A549 (cell line): ENCODE data around the gene EPB41L4B. TPM values are rescaled to one million over a fixed set of nuclear protein-coding genes. Genes with fewer than 3 reads are reported as not detected.
A peak's percentile ranks its signal among the peaks of the same experiment; 100 is the strongest.

ENCODE experiments used
- ATAC-seq, 2 experiments: fragments of 200-7000 bp in 1 of 2; fragments of >200 bp in 1 of 2; cut with Nextera tagmentation in 1 of 2; cut with Tn5 transposase in 1 of 2; 3 replicates each; pipeline versions ENCODE4 v1.8.0 to v1.9.1; 2018 to 2020; ENCODE audit warnings: mild to moderate bottlenecking in 1 of 2, moderate library complexity in 1 of 2
- CTCF ChIA-PET: fragments of 300-600 bp; sonication (Branson Sonifier 250); formaldehyde crosslinking; extraction: SDS; loops from one replicate; lab custom pipeline; 2021; ENCODE audit warnings: antibody characterized with exemption, inconsistent platforms; lab: Yijun Ruan, JAX
- POLR2A ChIA-PET: fragments of 350-600 bp; formaldehyde crosslinking; extraction: SDS; loops from one replicate; lab custom pipeline; 2021; ENCODE audit warnings: antibody characterized with exemption, inconsistent platforms; lab: Yijun Ruan, JAX
- DNase-seq, 2 experiments: peaks; one replicate each; pipeline versions ENCODE4 v3.0.0 to v3.0.0-alpha.2; 2011 to 2016; ENCODE audit warnings: low read depth in 1 of 2, low spot score in 1 of 2
- FAIRE-seq: peaks from 2 replicates; lab custom pipeline; 2011; peaks lifted over from hg19 to GRCh38; lab: Jason Lieb, UNC
- H3K27ac ChIP-seq, 2 experiments: fragments of >200 bp; sonication (Bioruptor Twin); formaldehyde crosslinking; 3 replicates each; pipeline ENCODE4 v1.5.1; 2016 to 2017
- H3K4me1 ChIP-seq: fragments of >200 bp; sonication (Bioruptor Twin); formaldehyde crosslinking; 3 replicates; pipeline ENCODE4 v1.6.1; 2016
- H3K4me2 ChIP-seq: fragments of >200 bp; sonication (Bioruptor Twin); formaldehyde crosslinking; 3 replicates; pipeline ENCODE4 v1.6.1; 2016
- H3K4me3 ChIP-seq: fragments of >200 bp; sonication (Bioruptor Twin); formaldehyde crosslinking; 3 replicates; pipeline ENCODE4 v1.5.1; 2016
- H3K9me3 ChIP-seq: fragments of >200 bp; sonication (Bioruptor Twin); formaldehyde crosslinking; 3 replicates; pipeline ENCODE4 v1.6.1; 2016
- CBX8 ChIP-seq: fragments of 200-600 bp; sonication (generic); IDR thresholded peaks from 2 replicates; pipeline ENCODE4 v1.6.1; 2016
- CEBPB ChIP-seq, 2 experiments: fragments of >200 bp in 1 of 2; sonication (Bioruptor Twin) in 1 of 2; formaldehyde crosslinking in 1 of 2; IDR thresholded peaks; 2 replicates each; pipeline ENCODE4 v1.6.1; 2012 to 2016
- EHF ChIP-seq: fragments of 250-450 bp; sonication (Bioruptor Pico); IDR thresholded peaks from 2 replicates; pipeline ENCODE4 v1.5.0; 2020; ENCODE audit warnings: mild to moderate bottlenecking
- EHMT2 ChIP-seq: fragments of 200-600 bp; sonication (generic); IDR thresholded peaks from 2 replicates; pipeline ENCODE4 v1.6.1; 2016; ENCODE audit warnings: antibody characterized with exemption, low read depth, mild to moderate bottlenecking, moderate library complexity
- HMGXB4 ChIP-seq: fragments of 250-450 bp; sonication (Bioruptor Pico); IDR thresholded peaks from 2 replicates; pipeline ENCODE4 v1.5.0; 2021; ENCODE audit warnings: mild to moderate bottlenecking, moderate library complexity, borderline replicate concordance
- HOXB13 ChIP-seq: fragments of 250-450 bp; sonication (Bioruptor Pico); IDR thresholded peaks from 2 replicates; pipeline ENCODE4 v1.5.0; 2020; ENCODE audit warnings: low read depth, mild to moderate bottlenecking, moderate library complexity
- JUNB ChIP-seq: fragments of >200 bp; sonication (Bioruptor Twin); formaldehyde crosslinking; IDR thresholded peaks from 2 replicates; pipeline ENCODE4 v1.6.1; 2016
- KDM5A ChIP-seq: fragments of 200-600 bp; sonication (generic); IDR thresholded peaks from 2 replicates; pipeline ENCODE4 v1.6.1; 2016; ENCODE audit warnings: antibody characterized with exemption, mild to moderate bottlenecking
- MAX ChIP-seq: IDR thresholded peaks from 2 replicates; pipeline ENCODE4 v1.6.1; 2012
- MAZ ChIP-seq: fragments of 150-350 bp; IDR thresholded peaks from 2 replicates; pipeline ENCODE4 v1.6.1; 2014; ENCODE audit warnings: antibody characterized with exemption, low read depth, low read length, borderline replicate concordance
- MYC ChIP-seq: IDR thresholded peaks from 2 replicates; pipeline ENCODE4 v1.6.1; 2012; ENCODE audit warnings: mild to moderate bottlenecking, inconsistent platforms, low read length, improper control_type of control experiment, borderline replicate concordance
- NFE2L2 ChIP-seq: fragments of 150-350 bp; conservative IDR thresholded peaks from 2 replicates; pipeline ENCODE4 v1.6.1; 2014; ENCODE audit warnings: low read length
- NPAS2 ChIP-seq: fragments of 250-450 bp; sonication (Bioruptor Pico); IDR thresholded peaks from 2 replicates; pipeline ENCODE4 v1.8.0; 2022; ENCODE audit warnings: mild to moderate bottlenecking, moderate library complexity, borderline replicate concordance
- PBX3 ChIP-seq: IDR thresholded peaks from 2 replicates; pipeline ENCODE4 v1.6.1; 2012
- PHF8 ChIP-seq: fragments of 200-600 bp; sonication (generic); IDR thresholded peaks from 2 replicates; pipeline ENCODE4 v1.6.1; 2016; ENCODE audit warnings: low read depth, mild to moderate bottlenecking, antibody characterized with exemption, moderate library complexity, borderline replicate concordance
- POLR2A ChIP-seq: IDR thresholded peaks from 2 replicates; pipeline ENCODE4 v1.6.1; 2012; ENCODE audit warnings: mild to moderate bottlenecking, low read length
- RCOR1 ChIP-seq: fragments of 150-350 bp; IDR thresholded peaks from 2 replicates; pipeline ENCODE4 v1.6.1; 2014; ENCODE audit warnings: antibody characterized with exemption, low read length, low read depth
- REST ChIP-seq: fragments of 200-600 bp; sonication (generic); IDR thresholded peaks from 2 replicates; pipeline ENCODE4 v1.6.1; 2016; ENCODE audit warnings: antibody characterized with exemption, mild to moderate bottlenecking, moderate library complexity
- RNF2 ChIP-seq: fragments of 200-600 bp; sonication (generic); IDR thresholded peaks from 2 replicates; pipeline ENCODE4 v1.6.1; 2016; ENCODE audit warnings: low read depth, mild to moderate bottlenecking, antibody characterized with exemption, moderate library complexity, borderline replicate concordance
- SMC3 ChIP-seq: fragments of >200 bp; sonication (Bioruptor Twin); formaldehyde crosslinking; IDR thresholded peaks from 3 replicates; pipeline ENCODE4 v1.6.1; 2018; ENCODE audit warnings: inconsistent platforms
- TP53 ChIP-seq: fragments of 250-450 bp; sonication (Bioruptor Pico); IDR thresholded peaks from 2 replicates; pipeline ENCODE4 v1.5.0; 2021; ENCODE audit warnings: mild to moderate bottlenecking, moderate library complexity
- ZC3H11A ChIP-seq: fragments of 450-650 bp; IDR thresholded peaks from 2 replicates; pipeline ENCODE4 v1.6.1; 2014; ENCODE audit warnings: antibody characterized with exemption, mild to moderate bottlenecking
- ZNF302 ChIP-seq: fragments of 250-450 bp; sonication (Bioruptor Pico); IDR thresholded peaks from 2 replicates; pipeline ENCODE4 v1.9.0; 2021; ENCODE audit warnings: inconsistent platforms, mild to moderate bottlenecking, moderate library complexity
- ZSCAN20 ChIP-seq: fragments of 250-450 bp; sonication (Bioruptor Pico); IDR thresholded peaks from 2 replicates; pipeline ENCODE4 v1.8.0; 2022; ENCODE audit warnings: mild to moderate bottlenecking, moderate library complexity
- WGBS: methylation state at CpG from one replicate; pipeline ENCODE4 v1.1.6; 2017; ENCODE audit errors: missing lambda C conversion rate; 5-methylcytosine and 5-hydroxymethylcytosine counted together
- polyA plus RNA-seq, 4 experiments: library from polyadenylated mRNA; depleted of rRNA in 3 of 4; stranded (reverse); fragments of >200 nt; fragmentation: RNase III in 1 of 4; extraction: RNeasy Plus Mini Kit Qiagen cat#74134 plus additional on column Dnase treatment in 1 of 4; gene quantifications; 2 replicates in 3 of 4; 3 replicates in 1 of 4; pipeline ENCODE4 v1.2.3, GENCODE V29; 2011 to 2017

The EPB41L4B gene
- polyA plus RNA-seq, 2 of the 4 experiments (the other 2 are of a cell fraction), result 7.9 to 22.0 TPM

GRCh38 chr9:109238655-109239054, 82.2 kb downstream of the EPB41L4B start:
- no peak overlapping the region for H3K27ac ChIP-seq

GRCh38 chr9:109238125-109238524, 82.7 kb downstream of the EPB41L4B start:
- CTCF ChIA-PET, result interaction anchor here (0.5 to 1.4 kb wide), 5 partner anchors 55 to 1781 kb away, joined by 3 to 4 read pairs (median 3); no protein-coding TSS in a partner anchor

More at GRCh38 chr9:109238655-109239054, 82.2 kb downstream of the EPB41L4B start:
- FAIRE-seq (no peak), DNase-seq (peak in 1 of 2 experiments; percentile 20), ATAC-seq (peak; percentile 43 to 62; a peak in 3 of 6 replicates)
- ChIA-PET POLR2A (interaction anchor here (0.6 kb wide), 1 partner anchor 16 kb away, joined by 3 read pairs; no protein-coding TSS in a partner anchor), CTCF (interaction anchor here (0.6 to 0.7 kb wide), 3 partner anchors 105 to 1782 kb away, joined by 3 read pairs; no protein-coding TSS in a partner anchor)
- 26% methylated on average over 3 of the region's 3 CpGs for WGBS
- no peak for TF ChIP-seq ZSCAN20
- TF ChIP-seq MAX, result no peak
- no peak for TF ChIP-seq ZC3H11A
- no peak for TF ChIP-seq PHF8
- TF ChIP-seq MAZ, result no peak
- no peak for TF ChIP-seq RNF2
- no peak for TF ChIP-seq TP53 (CRISPR knock-in tag)
- no peak for TF ChIP-seq EHF (CRISPR knock-in tag)
- no peak for TF ChIP-seq RCOR1
- no peak for TF ChIP-seq SMC3
- TF ChIP-seq CBX8, result no peak
- TF ChIP-seq CEBPB (IDR thresholded peaks at IDR 0.05), result no peak
- TF ChIP-seq NFE2L2, result no peak
- no peak for TF ChIP-seq KDM5A
- TF ChIP-seq ZNF302 (CRISPR knock-in tag), result no peak
- no peak for TF ChIP-seq HOXB13 (CRISPR knock-in tag)
- no peak for TF ChIP-seq PBX3
- no peak for TF ChIP-seq HMGXB4 (CRISPR knock-in tag)
- no peak for TF ChIP-seq NPAS2 (CRISPR knock-in tag)
- no peaks in the 10 kb centered on the region for H3K9me3 ChIP-seq
- H3K4me2 ChIP-seq, result 0 out of 3 replicates have a peak overlapping the region, but pooled peaks have one; percentile 1
- H3K4me3 ChIP-seq, result no peak overlapping the region
- peaks cover 9% of the 10 kb centered on the region; the same call in 2 of the 3 replicates for H3K4me1 ChIP-seq

More at GRCh38 chr9:109238125-109238524, 82.7 kb downstream of the EPB41L4B start:
- no peak for ATAC-seq
- FAIRE-seq, result no peak
- 0 out of 3 replicates have a peak overlapping the region, but pooled peaks have one; percentile 1 for H3K4me2 ChIP-seq
- no peak overlapping the region for H3K27ac ChIP-seq
- no peak for DNase-seq
- H3K4me1 ChIP-seq, result peaks cover 9% of the 10 kb centered on the region; the same call in 2 of the 3 replicates
- H3K9me3 ChIP-seq, result no peaks in the 10 kb centered on the region
- 82% methylated on average over 4 of the region's 4 CpGs for WGBS
- TF ChIP-seq REST, result no peak
- TF ChIP-seq KDM5A, result no peak
- no peak for TF ChIP-seq EHMT2
- TF ChIP-seq PBX3, result no peak
- TF ChIP-seq NFE2L2, result no peak
- no peak for TF ChIP-seq JUNB
- TF ChIP-seq ZC3H11A, result no peak
- no peak for TF ChIP-seq MYC
- TF ChIP-seq POLR2A, result no peak
- no peak for TF ChIP-seq MAZ
- POLR2A ChIA-PET, result interaction anchor here (0.6 kb wide), 1 partner anchor 16 kb away, joined by 3 read pairs; no protein-coding TSS in a partner anchor
- no peak overlapping the region for H3K4me3 ChIP-seq
